ENCODE measurements around the gene SF3B3. TPM values are rescaled to one million over a fixed set of nuclear protein-coding genes. Genes with fewer than 3 reads are reported as not detected.
"Not testable (repeated sequence)": the region's sequence is repeated elsewhere in the genome, so short reads cannot be mapped to it uniquely, and the experiment has no call there.

Gene SF3B3
- polyA plus RNA-seq, 12 donors, result 176 to 270 (median 220) TPM; not detected in 1

DNA sequence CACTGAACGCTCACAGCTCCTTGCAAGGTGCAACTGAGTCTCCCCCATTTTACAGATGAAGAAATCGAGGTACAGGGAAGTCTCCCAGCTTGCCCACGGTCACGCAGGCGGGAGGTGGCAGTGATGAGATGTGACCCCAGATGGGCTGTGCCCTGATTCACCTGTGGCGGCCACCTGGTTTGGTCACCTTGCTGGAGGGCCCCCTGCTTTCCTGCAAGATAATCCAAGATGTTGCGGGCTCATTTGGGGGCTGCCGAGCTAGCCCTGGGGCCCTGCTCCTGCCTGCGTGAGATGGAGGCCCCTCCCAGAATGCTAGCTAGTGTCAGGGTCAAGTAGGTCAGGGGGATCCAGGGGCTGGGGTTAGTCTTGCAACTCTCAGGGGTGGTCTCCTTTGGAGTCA is 63.1 kb downstream of the SF3B3 start:
- DNase-seq, result no peak

- no peak for DNase-seq
These were observed 64.9 kb downstream of the SF3B3 start for GRCh38 chr16:70588565-70588964.

DNA sequence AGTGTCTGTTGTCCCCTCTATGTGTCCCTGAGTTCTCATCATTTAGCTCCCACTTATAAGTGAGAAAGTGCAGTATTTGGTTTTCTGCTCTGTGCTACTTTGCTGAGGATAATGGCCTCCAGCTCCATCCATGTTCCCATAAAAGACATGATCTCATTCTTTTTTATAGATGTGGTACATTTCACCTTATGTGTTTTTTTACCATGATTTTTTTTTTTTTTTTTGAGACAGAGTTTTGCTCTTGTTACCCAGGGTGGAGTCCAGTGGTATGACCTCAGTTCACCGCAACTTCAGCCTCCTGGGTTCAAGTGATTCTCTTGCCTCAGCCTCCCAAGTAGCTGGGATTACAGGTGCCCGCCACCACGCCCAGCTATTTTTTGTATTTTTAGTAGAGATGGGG is 65.8 kb downstream of the SF3B3 start:
- not testable (repeated sequence) for DNase-seq

GRCh38 chr16:70589998-70590471 is 66.4 kb downstream of the SF3B3 start:
- peak; percentile 74 for DNase-seq

DNA sequence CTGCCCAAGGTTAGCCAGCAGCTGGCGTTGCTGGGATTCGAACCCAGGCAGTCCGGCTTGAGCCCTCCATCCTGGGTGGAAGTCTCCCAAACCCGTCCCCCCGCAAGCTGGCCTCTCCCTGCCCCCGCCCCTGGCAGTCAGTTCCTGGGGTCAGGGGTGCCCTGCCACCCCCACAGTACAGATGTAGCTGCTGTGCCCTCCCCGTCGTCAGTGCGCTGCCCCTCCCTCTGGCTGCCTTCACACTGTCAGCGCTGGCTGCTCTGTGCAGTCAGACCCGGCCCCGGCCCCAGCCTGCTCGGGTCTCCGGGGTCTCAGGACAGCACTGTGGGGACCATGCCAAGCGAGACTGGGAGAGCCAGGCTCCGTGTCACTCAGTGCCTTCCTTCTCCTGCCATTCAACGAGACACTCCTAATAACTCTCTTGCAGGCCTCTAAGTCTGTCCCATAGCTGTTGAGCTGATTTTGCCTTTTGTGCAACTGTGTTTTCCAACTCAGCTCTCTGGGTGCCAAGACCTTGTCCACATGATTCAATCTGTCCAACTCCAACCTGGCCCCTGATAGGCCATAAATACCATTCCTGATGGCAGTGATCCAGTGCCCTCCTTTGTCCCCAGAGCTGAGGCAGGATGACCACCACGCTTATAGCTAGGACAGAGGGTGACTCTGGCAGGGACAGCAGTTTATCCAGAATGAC is 67.3 kb downstream of the SF3B3 start:
- no peak for DNase-seq

GRCh38 chr16:70591615-70592014 is 68.0 kb downstream of the SF3B3 start:
- DNase-seq, result no peak

DNA sequence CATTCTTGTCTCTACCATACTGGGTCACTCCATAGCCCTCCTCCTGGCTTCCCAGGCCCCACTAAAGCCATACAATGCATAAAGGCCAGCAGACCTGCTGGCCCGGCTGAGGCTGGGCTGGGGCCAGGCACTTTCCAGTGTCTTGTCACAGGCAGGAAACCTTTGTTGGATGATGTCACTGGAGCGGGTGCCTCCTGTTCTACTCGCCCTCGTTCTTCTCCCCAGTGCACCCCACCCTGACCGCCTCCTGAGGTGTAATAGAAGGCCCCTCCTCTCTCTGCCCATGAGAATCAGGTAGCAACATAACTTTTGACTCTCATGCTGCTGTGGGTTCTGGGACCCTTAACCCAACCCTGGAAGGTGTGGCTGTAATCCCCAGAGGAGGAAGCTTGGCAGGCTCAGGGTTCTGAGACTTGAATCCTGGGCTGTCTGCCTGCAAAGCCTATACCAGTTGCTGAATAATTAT is 68.5 kb downstream of the SF3B3 start:
- DNase-seq, result peak; percentile 46

DNA sequence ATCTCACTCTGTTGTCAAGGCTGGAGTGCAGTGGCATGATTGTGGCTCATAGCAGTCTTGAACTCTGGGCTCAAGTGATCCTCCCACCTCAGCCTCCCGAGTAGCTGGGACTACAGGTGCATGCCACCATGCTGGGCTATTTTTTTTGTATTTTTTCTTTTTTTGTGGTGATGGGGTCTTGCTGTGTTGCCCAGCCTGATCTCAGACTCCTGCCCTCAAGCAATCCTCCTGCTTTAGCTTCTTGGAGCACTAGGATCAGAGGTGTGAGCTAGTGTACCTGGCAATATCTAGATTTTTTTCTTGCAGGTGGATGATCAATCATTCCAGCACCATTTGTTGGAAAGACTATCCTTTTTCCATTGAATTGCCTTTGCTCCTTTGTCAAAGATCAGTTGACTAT is 69.9 kb downstream of the SF3B3 start:
- DNase-seq, result no peak

- DNase-seq, result no peak
These were observed 71.0 kb downstream of the SF3B3 start for GRCh38 chr16:70594569-70594968.

DNA sequence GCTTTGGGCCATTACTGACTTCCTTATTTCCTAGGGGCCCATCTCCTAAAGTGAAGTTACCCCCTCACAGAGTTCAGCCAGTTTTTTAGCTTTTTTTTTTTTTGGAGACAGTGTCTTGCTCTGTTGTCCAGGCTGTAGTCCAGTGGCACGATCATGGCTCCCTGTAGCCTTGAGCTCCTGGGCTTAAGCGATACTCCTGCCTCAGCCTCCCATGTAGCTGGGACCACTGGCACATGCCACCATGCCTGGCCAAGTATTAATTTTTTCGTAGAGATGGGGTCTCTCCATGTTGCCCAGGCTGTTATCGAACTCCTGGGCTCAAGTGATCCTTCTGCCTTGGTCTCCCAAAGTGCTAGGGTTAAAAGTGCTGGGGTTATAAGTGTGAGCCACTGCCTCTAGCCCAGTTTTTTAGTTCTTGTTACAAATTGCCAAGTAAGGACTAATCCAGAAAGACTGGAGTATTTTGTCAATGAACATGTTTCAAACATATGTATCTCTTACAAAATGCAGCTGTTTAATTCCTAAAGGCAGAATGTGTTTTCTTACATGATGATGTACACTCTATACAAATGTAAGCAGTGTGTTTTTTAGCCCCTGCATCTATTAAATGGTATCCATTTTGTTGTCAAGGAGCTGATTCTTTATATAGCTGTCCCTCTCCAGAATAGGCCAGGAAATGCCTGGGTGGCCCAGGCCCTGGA is 73.7 kb downstream of the SF3B3 start:
- no peak for DNase-seq

DNA sequence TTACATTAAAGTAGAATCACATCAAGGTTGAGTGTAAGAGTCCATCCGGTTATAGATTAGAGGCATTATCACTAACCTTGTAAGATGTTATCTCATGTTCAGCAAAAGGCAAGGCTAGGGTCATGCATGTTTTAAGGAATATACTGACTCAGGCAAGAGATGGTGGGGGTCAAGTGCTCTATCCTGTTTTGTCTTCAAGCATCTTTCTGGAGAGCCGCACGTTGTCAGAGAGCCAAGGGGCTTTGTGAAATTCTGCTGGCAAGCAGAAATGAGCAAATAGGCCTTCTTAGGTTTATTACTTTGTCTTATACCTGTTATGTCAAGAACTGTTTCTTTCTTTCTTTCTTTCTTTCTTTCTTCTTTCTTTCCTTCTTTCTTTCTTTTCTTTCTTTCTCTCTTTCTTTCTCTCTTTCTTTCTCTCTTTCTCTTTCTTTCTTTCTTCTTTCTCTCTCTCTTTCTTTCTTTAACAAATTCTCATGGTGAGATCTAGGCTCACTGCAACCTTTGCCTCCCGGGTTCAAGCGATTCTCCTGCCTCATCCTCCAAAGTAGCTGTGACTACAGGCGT is 75.4 kb downstream of the SF3B3 start:
- DNase-seq, result no peak

- no peak for DNase-seq
These were observed 77.1 kb downstream of the SF3B3 start for GRCh38 chr16:70600730-70601129.

GRCh38 chr16:70601576-70602575 is 78.3 kb downstream of the SF3B3 start:
- DNase-seq, result no peak

DNA sequence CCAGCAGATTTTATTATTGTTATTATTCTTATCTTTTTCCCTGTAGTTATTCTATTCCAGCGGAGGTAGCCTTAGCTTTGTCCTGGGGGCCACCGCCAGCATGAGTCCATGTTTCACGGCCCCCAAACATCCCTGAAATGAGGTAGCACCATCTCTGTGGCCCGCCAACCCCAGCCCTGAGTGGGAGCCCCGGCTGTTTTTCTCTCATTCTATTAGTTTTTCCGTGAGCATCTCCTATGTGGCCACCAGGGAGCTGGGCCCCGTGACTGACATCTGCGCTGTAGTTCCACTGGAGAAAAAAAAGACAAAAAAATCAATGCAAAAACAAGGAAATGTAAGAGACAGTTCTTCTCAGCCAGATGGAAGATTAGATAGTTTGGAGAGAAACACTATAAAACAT is 79.2 kb downstream of the SF3B3 start:
- no peak for DNase-seq

- DNase-seq, result no peak
These were observed 81.0 kb downstream of the SF3B3 start for GRCh38 chr16:70604407-70605282.

GRCh38 chr16:70605283-70605657 is 81.7 kb downstream of the SF3B3 start:
- no peak for DNase-seq

- DNase-seq, result no peak
These were observed 84.9 kb downstream of the SF3B3 start for GRCh38 chr16:70608521-70608920.

GRCh38 chr16:70610273-70611223 is 86.9 kb downstream of the SF3B3 start:
- DNase-seq, result no peak

- DNase-seq, result no peak
These were observed 87.6 kb downstream of the SF3B3 start for GRCh38 chr16:70611224-70611598.

Data from muscle of arm (tissue), 12 donors.